Measurements from ENCODE around the gene UXT. TPM values are rescaled to one million over a fixed set of nuclear protein-coding genes. Genes with fewer than 3 reads are reported as not detected.

Gene UXT
- total RNA-seq, 3 donors from 2014 or later (not counting 1 experiment from before 2014, with no cell fraction given): 88.2 to 102 (median 95.4) TPM

GRCh38 chrX:47614618-47615017, 44.4 kb downstream of the UXT start:
- H3K27ac Mint-ChIP-seq: no peak overlapping the region
- intact Hi-C loops (cut with micrococcal nuclease): no loop called here
- no peak overlapping the region for H3K27ac ChIP-seq (ENCODE audit: low read length)
- WGBS (ENCODE audit: insufficient coverage): 93% methylated on average over 5 of the region's 5 CpGs
- H3K4me1 Mint-ChIP-seq: no peaks in the 10 kb centered on the region
- no peak for ATAC-seq
- no peaks in the 10 kb centered on the region for H3K36me3 ChIP-seq (ENCODE audit: control insufficient read depth, insufficient read depth, low read length)
- no peaks in the 10 kb centered on the region for H3K36me3 Mint-ChIP-seq
- no peak overlapping the region for H3K4me3 ChIP-seq (ENCODE audit: low read length)
- DNase-seq: no peak
- H3K27me3 Mint-ChIP-seq (ENCODE audit: low read depth in 2 of 2): peaks cover 36% of the 10 kb centered on the region in 2 donors
- peaks cover 5% of the 10 kb centered on the region for H3K27me3 ChIP-seq (ENCODE audit: control insufficient read depth, insufficient read depth, low read length)
- no peaks in the 10 kb centered on the region for H3K9me3 ChIP-seq (ENCODE audit: control insufficient read depth, insufficient read depth, low read length)
- TF ChIP-seq CTCF (IDR thresholded peaks at IDR 0.05): no peak
- H3K4me1 ChIP-seq (ENCODE audit: control insufficient read depth, insufficient read depth, low read length): no peaks in the 10 kb centered on the region
- no peak overlapping the region for H3K4me3 Mint-ChIP-seq
- H3K9me3 Mint-ChIP-seq: no peaks in the 10 kb centered on the region

- Mint-ChIP-seq H3K27me3 (ENCODE audit: low read depth in 2 of 2) (peaks cover 28 to 29% of the 10 kb centered on the region in 2 donors), H3K4me1 (no peaks in the 10 kb centered on the region), H3K36me3 (no peaks in the 10 kb centered on the region), H3K27ac (no peak overlapping the region), H3K9me3 (no peaks in the 10 kb centered on the region), H3K4me3 (no peak overlapping the region)
- H3K27ac ChIP-seq (ENCODE audit: low read length): no peak overlapping the region
- WGBS (ENCODE audit: insufficient coverage): 87% methylated on average over 8 of the region's 8 CpGs
- intact Hi-C loops (cut with micrococcal nuclease): no loop called here
- H3K36me3 ChIP-seq (ENCODE audit: control insufficient read depth, insufficient read depth, low read length): no peaks in the 10 kb centered on the region
- H3K9me3 ChIP-seq (ENCODE audit: control insufficient read depth, insufficient read depth, low read length): no peaks in the 10 kb centered on the region
- H3K4me1 ChIP-seq (ENCODE audit: control insufficient read depth, insufficient read depth, low read length): no peaks in the 10 kb centered on the region
- ATAC-seq (no peak), DNase-seq (no peak)
- H3K27me3 ChIP-seq (ENCODE audit: control insufficient read depth, insufficient read depth, low read length): peaks cover 4% of the 10 kb centered on the region
- no peak overlapping the region for H3K4me3 ChIP-seq (ENCODE audit: low read length)
- TF ChIP-seq CTCF (IDR thresholded peaks at IDR 0.05): no peak
These were observed 45.9 kb downstream of the UXT start for GRCh38 chrX:47613082-47613481.

- Mint-ChIP-seq H3K27me3 (ENCODE audit: low read depth in 2 of 2) (peaks cover 22% of the 10 kb centered on the region in 2 donors), H3K4me3 (no peak overlapping the region), H3K4me1 (no peaks in the 10 kb centered on the region), H3K9me3 (no peaks in the 10 kb centered on the region), H3K36me3 (no peaks in the 10 kb centered on the region), H3K27ac (no peak overlapping the region)
- Histone ChIP-seq H3K27ac (ENCODE audit: low read length) (no peak overlapping the region), H3K4me1 (ENCODE audit: control insufficient read depth, insufficient read depth, low read length) (no peaks in the 10 kb centered on the region), H3K27me3 (ENCODE audit: control insufficient read depth, insufficient read depth, low read length) (no peaks in the 10 kb centered on the region), H3K9me3 (ENCODE audit: control insufficient read depth, insufficient read depth, low read length) (no peaks in the 10 kb centered on the region), H3K36me3 (ENCODE audit: control insufficient read depth, insufficient read depth, low read length) (no peaks in the 10 kb centered on the region), H3K4me3 (ENCODE audit: low read length) (no peak overlapping the region)
- intact Hi-C loops (cut with micrococcal nuclease): no loop called here
- ATAC-seq (no peak), DNase-seq (no peak)
- no peak for TF ChIP-seq CTCF (IDR thresholded peaks at IDR 0.05)
These were observed 46.6 kb downstream of the UXT start for GRCh38 chrX:47612418-47612817.

- no peak for ATAC-seq
- Mint-ChIP-seq H3K4me1 (no peaks in the 10 kb centered on the region), H3K9me3 (no peaks in the 10 kb centered on the region), H3K27ac (no peak overlapping the region), H3K27me3 (ENCODE audit: low read depth in 2 of 2) (peaks cover 18 to 19% of the 10 kb centered on the region in 2 donors), H3K36me3 (no peaks in the 10 kb centered on the region), H3K4me3 (no peak overlapping the region)
- Histone ChIP-seq H3K9me3 (ENCODE audit: control insufficient read depth, insufficient read depth, low read length) (no peaks in the 10 kb centered on the region), H3K4me3 (ENCODE audit: low read length) (no peak overlapping the region), H3K27ac (ENCODE audit: low read length) (no peak overlapping the region), H3K27me3 (ENCODE audit: control insufficient read depth, insufficient read depth, low read length) (no peaks in the 10 kb centered on the region), H3K4me1 (ENCODE audit: control insufficient read depth, insufficient read depth, low read length) (no peaks in the 10 kb centered on the region), H3K36me3 (ENCODE audit: control insufficient read depth, insufficient read depth, low read length) (no peaks in the 10 kb centered on the region)
- no peak for TF ChIP-seq CTCF (IDR thresholded peaks at IDR 0.05)
- intact Hi-C loops (cut with micrococcal nuclease): no loop called here
- WGBS (ENCODE audit: insufficient coverage): 82% methylated on average over 2 of the region's 2 CpGs
- no peak for DNase-seq
These were observed 47.1 kb downstream of the UXT start for GRCh38 chrX:47611926-47612325.

Measured in natural killer cell (primary cell).